A549 (cell line): ENCODE measurements around the gene ACSF3. TPM values are rescaled to one million over a fixed set of nuclear protein-coding genes. Genes with fewer than 3 reads are reported as not detected.

Experiments
- ATAC-seq, 2 experiments: fragments of 200-7000 bp in 1 of 2; fragments of >200 bp in 1 of 2; cut with Nextera tagmentation in 1 of 2; cut with Tn5 transposase in 1 of 2; 3 replicates each; pipeline versions ENCODE4 v1.8.0 to v1.9.1; 2018 to 2020; ENCODE audit warnings: mild to moderate bottlenecking in 1 of 2, moderate library complexity in 1 of 2
- CTCF ChIA-PET: fragments of 300-600 bp; sonication (Branson Sonifier 250); formaldehyde crosslinking; extraction: SDS; loops from one replicate; lab custom pipeline; 2021; ENCODE audit warnings: antibody characterized with exemption, inconsistent platforms; lab: Yijun Ruan, JAX
- POLR2A ChIA-PET: fragments of 350-600 bp; formaldehyde crosslinking; extraction: SDS; loops from one replicate; lab custom pipeline; 2021; ENCODE audit warnings: antibody characterized with exemption, inconsistent platforms; lab: Yijun Ruan, JAX
- DNase-seq, 2 experiments: peaks; one replicate each; pipeline versions ENCODE4 v3.0.0 to v3.0.0-alpha.2; 2011 to 2016; ENCODE audit warnings: low read depth in 1 of 2, low spot score in 1 of 2
- FAIRE-seq: peaks from 2 replicates; lab custom pipeline; 2011; peaks lifted over from hg19 to GRCh38; lab: Jason Lieb, UNC
- H3K27ac ChIP-seq, 2 experiments: fragments of >200 bp; sonication (Bioruptor Twin); formaldehyde crosslinking; 3 replicates each; pipeline ENCODE4 v1.5.1; 2016 to 2017
- H3K4me1 ChIP-seq: fragments of >200 bp; sonication (Bioruptor Twin); formaldehyde crosslinking; 3 replicates; pipeline ENCODE4 v1.6.1; 2016
- H3K4me2 ChIP-seq: fragments of >200 bp; sonication (Bioruptor Twin); formaldehyde crosslinking; 3 replicates; pipeline ENCODE4 v1.6.1; 2016
- H3K4me3 ChIP-seq: fragments of >200 bp; sonication (Bioruptor Twin); formaldehyde crosslinking; 3 replicates; pipeline ENCODE4 v1.5.1; 2016
- H3K9me3 ChIP-seq: fragments of >200 bp; sonication (Bioruptor Twin); formaldehyde crosslinking; 3 replicates; pipeline ENCODE4 v1.6.1; 2016
- CHD2 ChIP-seq: fragments of 150-350 bp; IDR thresholded peaks from 2 replicates; pipeline ENCODE4 v1.6.1; 2014; ENCODE audit warnings: low read length; ENCODE audit not compliant: partially characterized antibody
- CHD4 ChIP-seq: fragments of 200-600 bp; sonication (generic); IDR thresholded peaks from 2 replicates; pipeline ENCODE4 v1.6.1; 2016; ENCODE audit warnings: antibody characterized with exemption, mild to moderate bottlenecking, borderline replicate concordance
- EHF ChIP-seq: fragments of 250-450 bp; sonication (Bioruptor Pico); IDR thresholded peaks from 2 replicates; pipeline ENCODE4 v1.5.0; 2020; ENCODE audit warnings: mild to moderate bottlenecking
- EHMT2 ChIP-seq: fragments of 200-600 bp; sonication (generic); IDR thresholded peaks from 2 replicates; pipeline ENCODE4 v1.6.1; 2016; ENCODE audit warnings: antibody characterized with exemption, low read depth, mild to moderate bottlenecking, moderate library complexity
- ESRRA ChIP-seq: fragments of 150-350 bp; IDR thresholded peaks from 2 replicates; pipeline ENCODE4 v1.6.1; 2014; ENCODE audit warnings: mild to moderate bottlenecking, low read length, borderline replicate concordance
- FOSB ChIP-seq: fragments of 250-450 bp; sonication (Bioruptor Pico); IDR thresholded peaks from 2 replicates; pipeline ENCODE4 v1.5.0; 2020; ENCODE audit warnings: mild to moderate bottlenecking, moderate library complexity
- HEYL ChIP-seq: fragments of 250-450 bp; sonication (Bioruptor Pico); IDR thresholded peaks from 2 replicates; pipeline ENCODE4 v1.8.0; 2021; ENCODE audit warnings: mild to moderate bottlenecking, moderate library complexity
- HOXB13 ChIP-seq: fragments of 250-450 bp; sonication (Bioruptor Pico); IDR thresholded peaks from 2 replicates; pipeline ENCODE4 v1.5.0; 2020; ENCODE audit warnings: low read depth, mild to moderate bottlenecking, moderate library complexity
- HOXB5 ChIP-seq: fragments of 250-450 bp; sonication (Bioruptor Pico); IDR thresholded peaks from 2 replicates; pipeline ENCODE4 v1.5.0; 2020; ENCODE audit warnings: mild to moderate bottlenecking, moderate library complexity
- JUN ChIP-seq, 2 experiments: fragments of >200 bp; sonication (Bioruptor Twin); formaldehyde crosslinking; IDR thresholded peaks; 2 replicates in 1 of 2; 3 replicates in 1 of 2; pipeline ENCODE4 v1.6.1; 2016 to 2017
- KDM1A ChIP-seq: fragments of 200-600 bp; sonication (generic); IDR thresholded peaks from 2 replicates; pipeline ENCODE4 v1.6.1; 2016; ENCODE audit warnings: low read depth, mild to moderate bottlenecking
- KDM5A ChIP-seq: fragments of 200-600 bp; sonication (generic); IDR thresholded peaks from 2 replicates; pipeline ENCODE4 v1.6.1; 2016; ENCODE audit warnings: antibody characterized with exemption, mild to moderate bottlenecking
- MAFK ChIP-seq: fragments of 450-650 bp; IDR thresholded peaks from 2 replicates; pipeline ENCODE4 v1.6.1; 2014; ENCODE audit not compliant: partially characterized antibody
- NPAS2 ChIP-seq: fragments of 250-450 bp; sonication (Bioruptor Pico); IDR thresholded peaks from 2 replicates; pipeline ENCODE4 v1.8.0; 2022; ENCODE audit warnings: mild to moderate bottlenecking, moderate library complexity, borderline replicate concordance
- NR3C1 ChIP-seq: fragments of >200 bp; sonication (Bioruptor Twin); formaldehyde crosslinking; IDR thresholded peaks from 3 replicates; pipeline ENCODE4 v1.6.1; 2017
- PHF8 ChIP-seq: fragments of 200-600 bp; sonication (generic); IDR thresholded peaks from 2 replicates; pipeline ENCODE4 v1.6.1; 2016; ENCODE audit warnings: low read depth, mild to moderate bottlenecking, antibody characterized with exemption, moderate library complexity, borderline replicate concordance
- RNF2 ChIP-seq: fragments of 200-600 bp; sonication (generic); IDR thresholded peaks from 2 replicates; pipeline ENCODE4 v1.6.1; 2016; ENCODE audit warnings: low read depth, mild to moderate bottlenecking, antibody characterized with exemption, moderate library complexity, borderline replicate concordance
- TP53 ChIP-seq: fragments of 250-450 bp; sonication (Bioruptor Pico); IDR thresholded peaks from 2 replicates; pipeline ENCODE4 v1.5.0; 2021; ENCODE audit warnings: mild to moderate bottlenecking, moderate library complexity
- ZC3H11A ChIP-seq: fragments of 450-650 bp; IDR thresholded peaks from 2 replicates; pipeline ENCODE4 v1.6.1; 2014; ENCODE audit warnings: antibody characterized with exemption, mild to moderate bottlenecking
- ZFP36 ChIP-seq: fragments of 450-650 bp; IDR thresholded peaks from 2 replicates; pipeline ENCODE4 v1.6.1; 2014; ENCODE audit warnings: borderline replicate concordance; ENCODE audit not compliant: partially characterized antibody
- ZSCAN20 ChIP-seq: fragments of 250-450 bp; sonication (Bioruptor Pico); IDR thresholded peaks from 2 replicates; pipeline ENCODE4 v1.8.0; 2022; ENCODE audit warnings: mild to moderate bottlenecking, moderate library complexity
- WGBS: methylation state at CpG from one replicate; pipeline ENCODE4 v1.1.6; 2017; ENCODE audit errors: missing lambda C conversion rate; 5-methylcytosine and 5-hydroxymethylcytosine counted together
- polyA plus RNA-seq, 4 experiments: library from polyadenylated mRNA; depleted of rRNA in 3 of 4; stranded (reverse); fragments of >200 nt; fragmentation: RNase III in 1 of 4; extraction: RNeasy Plus Mini Kit Qiagen cat#74134 plus additional on column Dnase treatment in 1 of 4; gene quantifications; 2 replicates in 3 of 4; 3 replicates in 1 of 4; pipeline ENCODE4 v1.2.3, GENCODE V29; 2011 to 2017
- TF ChIP-seq, protein P1 (sequence below): IDR thresholded peaks from 2 replicates; pipeline ENCODE4 v1.6.1; 2012
- TF ChIP-seq, protein P2 (sequence below): fragments of >200 bp; sonication (Bioruptor Twin); formaldehyde crosslinking; IDR thresholded peaks from 3 replicates; pipeline ENCODE4 v1.6.1; 2016

Gene ACSF3
- polyA plus RNA-seq, 2 of the 4 experiments (the other 2 are of a cell fraction), result 9.8 to 13.1 TPM

DNA sequence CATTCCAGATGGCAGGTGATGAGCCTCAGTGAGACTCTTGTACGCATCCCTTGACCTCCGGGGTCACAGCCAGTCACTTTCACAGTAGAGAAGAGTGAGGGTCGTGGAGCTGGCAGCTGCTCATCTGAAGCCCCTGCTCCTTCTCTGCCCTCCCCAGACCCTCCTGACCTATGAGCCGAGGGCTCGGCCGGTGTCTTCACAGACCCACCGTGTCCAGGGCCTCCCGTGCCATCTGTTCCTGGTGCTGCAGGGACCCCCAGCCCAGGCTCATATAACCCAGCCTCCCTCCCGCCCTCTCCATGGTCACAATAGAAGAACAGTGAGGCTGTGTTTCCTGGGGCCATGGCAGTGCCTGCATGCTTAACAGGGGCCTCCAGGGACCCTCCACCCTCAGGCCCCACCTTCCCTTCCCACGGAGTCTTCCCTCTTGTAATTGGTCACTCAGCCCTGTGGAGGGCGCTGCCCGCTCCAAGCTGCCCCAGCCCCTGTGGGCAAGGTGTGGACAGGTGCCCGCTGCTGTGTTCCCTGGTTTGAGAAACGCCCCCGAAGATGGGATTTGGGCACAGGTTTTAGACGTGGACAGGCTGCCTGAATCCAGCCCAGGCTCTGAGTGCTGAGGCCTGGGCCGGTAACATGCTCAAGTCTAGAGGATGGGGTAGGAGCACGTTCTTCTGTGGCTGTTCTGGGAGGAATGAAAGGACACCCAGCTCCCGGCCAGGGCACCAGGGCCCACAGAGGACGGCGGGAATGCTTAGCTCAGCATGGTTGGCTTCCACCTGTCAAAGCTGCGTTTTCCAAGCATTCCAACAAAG lies 38.7 kb downstream of the ACSF3 start:
- no peak overlapping the region for H3K4me2 ChIP-seq
- ChIA-PET POLR2A (no interaction called here), CTCF (interaction anchor here (1.5 kb wide), 1 partner anchor 35 kb away, joined by 6 read pairs; no protein-coding TSS in a partner anchor)
- WGBS, result 90% methylated on average over 22 of the region's 22 CpGs
- no peak for FAIRE-seq
- no peak overlapping the region for H3K4me3 ChIP-seq
- H3K9me3 ChIP-seq, result 0 out of 3 replicates have a peak, but pooled peaks cover 13% of the 10 kb centered on the region
- H3K27ac ChIP-seq, result no peak overlapping the region
- no peak for DNase-seq
- TF ChIP-seq HEYL (CRISPR knock-in tag) (no peak), HOXB5 (CRISPR knock-in tag) (no peak), NR3C1 (no peak), CHD2 (no peak), ZSCAN20 (CRISPR knock-in tag) (no peak), MAFK (peak; percentile 34), FOSB (CRISPR knock-in tag) (no peak), RNF2 (no peak)
- no peak for ATAC-seq
- H3K4me1 ChIP-seq, result no peaks in the 10 kb centered on the region

DNA sequence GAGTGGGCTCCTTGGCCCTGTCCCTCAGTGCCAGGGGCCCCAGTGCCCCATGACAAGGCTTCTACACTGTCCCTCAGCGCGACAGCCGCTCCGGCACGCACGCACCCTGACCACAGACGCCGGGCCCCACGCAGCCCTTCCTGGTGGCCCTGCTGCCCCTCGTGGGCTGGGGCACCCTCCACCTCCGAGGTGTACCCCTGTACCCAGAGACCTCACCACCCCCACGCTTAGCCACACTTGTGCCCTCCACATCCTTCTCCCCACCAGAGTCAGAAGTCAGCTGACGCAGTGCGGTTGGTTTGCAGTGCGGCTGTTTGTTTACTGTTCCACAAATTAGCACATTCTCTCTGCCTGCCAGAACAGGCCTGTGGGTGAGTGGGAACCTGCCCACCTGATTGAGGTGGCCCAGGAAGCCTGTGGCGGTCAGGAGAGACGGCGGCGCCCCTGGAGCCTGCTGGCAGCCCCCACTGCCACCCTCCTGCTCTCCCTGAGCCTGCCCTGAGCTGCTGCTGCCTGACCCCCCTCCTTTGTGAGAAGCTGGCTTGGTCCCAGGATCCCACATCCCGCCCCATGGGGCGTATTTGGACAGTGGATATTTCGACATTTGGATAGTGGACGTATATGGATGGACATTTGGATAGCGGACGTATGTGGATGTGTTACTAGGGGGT lies 39.9 kb downstream of the ACSF3 start:
- ATAC-seq (no peak), DNase-seq (no peak), FAIRE-seq (no peak)
- Histone ChIP-seq H3K4me1 (no peaks in the 10 kb centered on the region), H3K27ac (no peak overlapping the region), H3K9me3 (0 out of 3 replicates have a peak, but pooled peaks cover 13% of the 10 kb centered on the region), H3K4me3 (no peak overlapping the region), H3K4me2 (no peak overlapping the region)
- ChIA-PET POLR2A (no interaction called here), CTCF (interaction anchor here (1.5 kb wide), 2 partner anchors 10 to 34 kb away, joined by 6 to 8 read pairs; no protein-coding TSS in a partner anchor)
- TF ChIP-seq KDM5A (no peak), ZC3H11A (no peak), JUN (IDR thresholded peaks at IDR 0.05) (no peak), ESRRA (no peak), KDM1A (no peak), EHMT2 (no peak), FOSB (CRISPR knock-in tag) (no peak), HOXB5 (CRISPR knock-in tag) (no peak), EHF (no peak), NPAS2 (CRISPR knock-in tag) (no peak), ZFP36 (no peak), CHD4 (no peak), HOXB13 (CRISPR knock-in tag) (no peak), TP53 (CRISPR knock-in tag) (no peak), PHF8 (no peak)
- TF ChIP-seq, protein P1, sequence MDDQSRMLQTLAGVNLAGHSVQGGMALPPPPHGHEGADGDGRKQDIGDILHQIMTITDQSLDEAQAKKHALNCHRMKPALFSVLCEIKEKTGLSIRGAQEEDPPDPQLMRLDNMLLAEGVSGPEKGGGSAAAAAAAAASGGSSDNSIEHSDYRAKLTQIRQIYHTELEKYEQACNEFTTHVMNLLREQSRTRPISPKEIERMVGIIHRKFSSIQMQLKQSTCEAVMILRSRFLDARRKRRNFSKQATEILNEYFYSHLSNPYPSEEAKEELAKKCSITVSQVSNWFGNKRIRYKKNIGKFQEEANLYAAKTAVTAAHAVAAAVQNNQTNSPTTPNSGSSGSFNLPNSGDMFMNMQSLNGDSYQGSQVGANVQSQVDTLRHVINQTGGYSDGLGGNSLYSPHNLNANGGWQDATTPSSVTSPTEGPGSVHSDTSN, result no peak
- TF ChIP-seq, protein P2, sequence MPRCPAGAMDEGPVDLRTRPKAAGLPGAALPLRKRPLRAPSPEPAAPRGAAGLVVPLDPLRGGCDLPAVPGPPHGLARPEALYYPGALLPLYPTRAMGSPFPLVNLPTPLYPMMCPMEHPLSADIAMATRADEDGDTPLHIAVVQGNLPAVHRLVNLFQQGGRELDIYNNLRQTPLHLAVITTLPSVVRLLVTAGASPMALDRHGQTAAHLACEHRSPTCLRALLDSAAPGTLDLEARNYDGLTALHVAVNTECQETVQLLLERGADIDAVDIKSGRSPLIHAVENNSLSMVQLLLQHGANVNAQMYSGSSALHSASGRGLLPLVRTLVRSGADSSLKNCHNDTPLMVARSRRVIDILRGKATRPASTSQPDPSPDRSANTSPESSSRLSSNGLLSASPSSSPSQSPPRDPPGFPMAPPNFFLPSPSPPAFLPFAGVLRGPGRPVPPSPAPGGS, result no peak
- 98% methylated on average over 24 of the region's 25 CpGs for WGBS
